SJCRH30 (cell line): ENCODE results near the gene GSS. TPM values are rescaled to one million over a fixed set of nuclear protein-coding genes. Genes with fewer than 3 reads are reported as not detected.
A peak's percentile ranks its signal among the peaks of the same experiment; 100 is the strongest.

Source experiments
- DNase-seq, 2 experiments: peaks; one replicate each; pipeline ENCODE4 v3.0.0-alpha.2; 2015 to 2020
- H3K27ac ChIP-seq: fragments of 250-450 bp; sonication (Bioruptor Pico); 2 replicates; pipeline ENCODE4 v1.5.1; 2020; ENCODE audit warnings: mild to moderate bottlenecking, moderate library complexity
- H3K27me3 ChIP-seq: fragments of 250-450 bp; sonication (Bioruptor Pico); 2 replicates; pipeline ENCODE4 v1.5.1; 2020; ENCODE audit warnings: mild to moderate bottlenecking, moderate library complexity
- H3K36me3 ChIP-seq: fragments of 250-450 bp; sonication (Bioruptor Pico); 2 replicates; pipeline ENCODE4 v1.5.1; 2020; ENCODE audit warnings: mild to moderate bottlenecking, moderate library complexity
- H3K4me1 ChIP-seq: fragments of 250-450 bp; sonication (Bioruptor Pico); 2 replicates; pipeline ENCODE4 v1.5.1; 2020; ENCODE audit warnings: mild to moderate bottlenecking, moderate library complexity
- H3K4me3 ChIP-seq: fragments of 250-450 bp; sonication (Bioruptor Pico); 2 replicates; pipeline ENCODE4 v1.5.1; 2020; ENCODE audit warnings: mild to moderate bottlenecking, moderate library complexity
- H3K9me3 ChIP-seq: fragments of 250-450 bp; sonication (Bioruptor Pico); replicated peaks from 2 replicates; pipeline ENCODE4 v1.5.1; 2020; ENCODE audit warnings: mild to moderate bottlenecking, moderate library complexity
- total RNA-seq: library from RNA; depleted of rRNA; stranded (reverse); fragments of >200 nt; shearing (Covaris generic); gene quantifications from 2 replicates; pipeline ENCODE4 v1.2.3, GENCODE V29; 2014

The GSS gene
- total RNA-seq, 1 experiment from 2014 or later = 52.8 TPM

GRCh38 chr20:34951252-34951651 lies 4.4 kb downstream of the GSS start:
- no peak for DNase-seq
- Histone ChIP-seq H3K4me1 (0 out of 2 replicates have a peak, but pooled peaks cover under 1% of the 10 kb centered on the region), H3K4me3 (no peak overlapping the region)

GRCh38 chr20:34949120-34949519 lies 6.5 kb downstream of the GSS start:
- H3K9me3 ChIP-seq = no peaks in the 10 kb centered on the region
- H3K4me1 ChIP-seq = no peaks in the 10 kb centered on the region
- H3K36me3 ChIP-seq = peaks cover 29% of the 10 kb centered on the region
- H3K27ac ChIP-seq = no peak overlapping the region
- H3K27me3 ChIP-seq = no peaks in the 10 kb centered on the region
- H3K4me3 ChIP-seq = no peak overlapping the region
- DNase-seq = no peak

More at GRCh38 chr20:34951252-34951651, 4.4 kb downstream of the GSS start:
- H3K27me3 ChIP-seq = no peaks in the 10 kb centered on the region
- H3K27ac ChIP-seq = no peak overlapping the region
- no peaks in the 10 kb centered on the region for H3K9me3 ChIP-seq
- H3K36me3 ChIP-seq = peaks cover 24% of the 10 kb centered on the region

- no peaks in the 10 kb centered on the region for H3K4me1 ChIP-seq
- DNase-seq = no peak
- H3K27me3 ChIP-seq = no peaks in the 10 kb centered on the region
- peaks cover 29% of the 10 kb centered on the region for H3K36me3 ChIP-seq
- no peak overlapping the region for H3K4me3 ChIP-seq
- H3K9me3 ChIP-seq = no peaks in the 10 kb centered on the region
- H3K27ac ChIP-seq = no peak overlapping the region
Observed at GRCh38 chr20:34948030-34948429, 7.6 kb downstream of the GSS start.

- Histone ChIP-seq H3K27ac (no peak overlapping the region), H3K27me3 (no peaks in the 10 kb centered on the region), H3K4me3 (no peak overlapping the region), H3K36me3 (peaks cover 31% of the 10 kb centered on the region), H3K9me3 (no peaks in the 10 kb centered on the region), H3K4me1 (no peaks in the 10 kb centered on the region)
- no peak for DNase-seq
Observed at GRCh38 chr20:34947336-34947735, 8.3 kb downstream of the GSS start.

GRCh38 chr20:34946661-34947060 lies 8.9 kb downstream of the GSS start:
- no peak for DNase-seq
- no peak overlapping the region for H3K27ac ChIP-seq

GRCh38 chr20:34945315-34946077 lies 10.1 kb downstream of the GSS start:
- DNase-seq = no peak
- H3K27ac ChIP-seq = no peak overlapping the region
- H3K27me3 ChIP-seq = no peaks in the 10 kb centered on the region
- H3K36me3 ChIP-seq = peaks cover 36% of the 10 kb centered on the region
- no peaks in the 10 kb centered on the region; the same call in 1 of the 2 replicates for H3K4me1 ChIP-seq
- no peaks in the 10 kb centered on the region for H3K9me3 ChIP-seq
- H3K4me3 ChIP-seq = no peak overlapping the region

More at GRCh38 chr20:34946661-34947060, 8.9 kb downstream of the GSS start:
- no peaks in the 10 kb centered on the region for H3K4me1 ChIP-seq
- no peak overlapping the region for H3K4me3 ChIP-seq
- H3K36me3 ChIP-seq = peaks cover 31% of the 10 kb centered on the region
- no peaks in the 10 kb centered on the region for H3K9me3 ChIP-seq
- no peaks in the 10 kb centered on the region for H3K27me3 ChIP-seq

- Histone ChIP-seq H3K4me1 (no peaks in the 10 kb centered on the region; the same call in 1 of the 2 replicates), H3K4me3 (no peak overlapping the region), H3K27ac (no peak overlapping the region), H3K36me3 (peaks cover 30% of the 10 kb centered on the region), H3K27me3 (no peaks in the 10 kb centered on the region), H3K9me3 (no peaks in the 10 kb centered on the region)
- no peak for DNase-seq
Observed at GRCh38 chr20:34943808-34944567, 11.6 kb downstream of the GSS start.

- Histone ChIP-seq H3K9me3 (no peaks in the 10 kb centered on the region), H3K4me1 (no peaks in the 10 kb centered on the region; the same call in 1 of the 2 replicates), H3K36me3 (peaks cover 29% of the 10 kb centered on the region), H3K4me3 (no peak overlapping the region), H3K27ac (no peak overlapping the region), H3K27me3 (no peaks in the 10 kb centered on the region)
- no peak for DNase-seq
Observed at GRCh38 chr20:34942301-34942700, 13.3 kb downstream of the GSS start.

- H3K4me1 ChIP-seq = no peaks in the 10 kb centered on the region; the same call in 1 of the 2 replicates
- no peak overlapping the region for H3K4me3 ChIP-seq
- DNase-seq = no peak
- no peaks in the 10 kb centered on the region for H3K9me3 ChIP-seq
- H3K27me3 ChIP-seq = no peaks in the 10 kb centered on the region
- peaks cover 23% of the 10 kb centered on the region for H3K36me3 ChIP-seq
- no peak overlapping the region for H3K27ac ChIP-seq
Observed at GRCh38 chr20:34941226-34941625, 14.4 kb downstream of the GSS start.

- Histone ChIP-seq H3K36me3 (peaks cover 19% of the 10 kb centered on the region), H3K4me1 (no peaks in the 10 kb centered on the region; the same call in 1 of the 2 replicates), H3K27ac (no peak overlapping the region), H3K4me3 (no peak overlapping the region), H3K9me3 (no peaks in the 10 kb centered on the region), H3K27me3 (no peaks in the 10 kb centered on the region)
- no peak for DNase-seq
Observed at GRCh38 chr20:34940081-34940481, 15.5 kb downstream of the GSS start.

- no peaks in the 10 kb centered on the region for H3K27me3 ChIP-seq
- no peak overlapping the region for H3K4me3 ChIP-seq
- peak; percentile 70 to 77 for DNase-seq
- 0 out of 2 replicates have a peak overlapping the region, but pooled peaks have one; percentile 2 for H3K27ac ChIP-seq
- peaks cover 23% of the 10 kb centered on the region for H3K36me3 ChIP-seq
- H3K4me1 ChIP-seq = no peaks in the 10 kb centered on the region; the same call in 1 of the 2 replicates
- no peaks in the 10 kb centered on the region for H3K9me3 ChIP-seq
Observed at GRCh38 chr20:34938466-34939163, 17.0 kb downstream of the GSS start.

GRCh38 chr20:34931771-34932170 lies 23.8 kb downstream of the GSS start:
- no peak for DNase-seq
- Histone ChIP-seq H3K4me3 (no peak overlapping the region), H3K9me3 (no peaks in the 10 kb centered on the region), H3K4me1 (no peaks in the 10 kb centered on the region), H3K36me3 (peaks cover 5% of the 10 kb centered on the region), H3K27me3 (no peaks in the 10 kb centered on the region), H3K27ac (no peak overlapping the region)

GRCh38 chr20:34928411-34928810 lies 27.2 kb downstream of the GSS start:
- no peak for DNase-seq
- H3K27me3 ChIP-seq = no peaks in the 10 kb centered on the region
- 0 out of 2 replicates have a peak, but pooled peaks cover 6% of the 10 kb centered on the region for H3K4me1 ChIP-seq
- H3K27ac ChIP-seq = no peak overlapping the region
- no peak overlapping the region for H3K4me3 ChIP-seq
- no peaks in the 10 kb centered on the region for H3K9me3 ChIP-seq
- no peaks in the 10 kb centered on the region; the same call in 1 of the 2 replicates for H3K36me3 ChIP-seq

- Histone ChIP-seq H3K27me3 (no peaks in the 10 kb centered on the region), H3K27ac (no peak overlapping the region), H3K9me3 (no peaks in the 10 kb centered on the region), H3K36me3 (no peaks in the 10 kb centered on the region), H3K4me1 (0 out of 2 replicates have a peak, but pooled peaks cover 6% of the 10 kb centered on the region), H3K4me3 (no peak overlapping the region)
- DNase-seq = no peak
Observed at GRCh38 chr20:34927736-34928135, 27.9 kb downstream of the GSS start.
